Measurements from ENCODE around the gene PDE11A.

DNA sequence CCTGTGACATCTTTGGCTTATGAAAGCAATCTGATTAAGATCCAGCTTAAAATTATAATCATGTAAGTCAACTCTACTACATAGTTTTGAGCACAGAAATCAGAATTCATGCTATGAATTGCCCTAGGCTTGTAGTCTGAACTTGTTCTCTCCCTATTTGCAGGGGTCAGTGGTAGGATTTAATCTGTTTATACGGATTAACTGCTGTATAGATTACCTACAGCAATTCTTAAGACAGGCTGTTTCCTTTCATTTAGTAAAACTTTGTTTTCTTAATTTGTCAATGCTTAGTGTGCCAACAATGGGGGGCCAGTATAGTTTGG is 287.9 kb downstream of the PDE11A start:
- TF ChIP-seq TAF1 (IDR thresholded peaks at IDR 0.05; ENCODE audit: borderline replicate concordance, insufficient read depth, low read length) (no peak), POLR2AphosphoS5 (IDR thresholded peaks at IDR 0.05; ENCODE audit: low read depth, low read length) (no peak)
